ENCODE measurements around the gene TRMT112.

Gene TRMT112

DNA sequence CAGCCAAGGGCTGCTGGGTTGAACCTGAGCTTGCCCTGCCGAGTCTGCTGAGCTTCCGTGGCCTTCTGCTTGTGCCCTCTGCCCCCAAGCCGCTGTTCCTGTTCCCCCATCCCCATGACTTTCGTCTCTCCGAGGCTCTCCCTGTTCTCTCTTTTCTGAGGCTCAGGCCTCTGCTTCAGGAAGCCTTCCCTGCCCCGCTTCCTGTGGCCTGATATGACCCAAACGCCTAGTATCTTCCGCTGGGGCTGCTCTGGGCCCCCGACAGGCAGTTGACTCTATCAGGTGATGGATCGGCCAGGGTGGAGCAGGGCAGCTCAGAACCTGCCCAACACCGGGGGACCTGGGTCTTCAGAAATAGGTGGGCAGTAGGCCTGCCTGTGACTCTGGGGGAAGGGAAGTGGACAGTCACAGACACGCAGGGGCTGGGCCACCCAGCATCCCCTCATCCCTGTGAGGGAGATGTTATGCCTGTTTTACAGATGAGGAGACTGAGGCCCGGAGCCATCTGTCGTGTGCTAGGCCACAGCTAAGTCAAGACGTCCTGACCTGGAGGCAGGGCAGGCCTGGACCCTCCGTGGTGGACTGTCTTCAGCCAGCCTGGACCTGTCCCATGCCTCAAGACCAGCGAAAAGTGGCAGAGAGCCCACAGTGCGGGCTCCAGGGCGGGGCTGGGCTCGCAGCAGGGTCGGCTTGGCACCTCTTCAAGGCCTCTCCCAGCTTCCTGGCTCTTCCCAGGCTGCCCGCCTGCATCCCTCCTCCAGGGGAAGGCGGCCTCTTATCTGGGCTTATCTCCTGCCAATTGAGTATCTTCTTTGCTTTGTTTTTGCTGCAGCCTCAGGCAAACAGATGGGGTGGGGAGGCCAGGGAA, 49.1 kb downstream of the TRMT112 start:
- no peak for DNase-seq

GRCh38 chr11:64267207-64267945, 50.0 kb downstream of the TRMT112 start:
- no peak for DNase-seq
